Tibial nerve (tissue), 3 donors: ENCODE results near the gene TMCO4.

Source experiments
- CTCF ChIP-seq, 5 experiments: fragments of 200-600 bp in 3 of 5; fragments of 450-650 bp in 2 of 5; sonication (generic) in 3 of 5; IDR thresholded peaks; one replicate each; pipeline ENCODE4 v1.5.1; 2016 to 2019; ENCODE audit warnings: antibody characterized with exemption in 5 of 5, mild to moderate bottlenecking in 3 of 5, moderate library complexity in 2 of 5
- POLR2A ChIP-seq, 2 donors: fragments of 450-650 bp; IDR thresholded peaks; one replicate each; pipeline ENCODE4 v1.6.1; 2017; ENCODE audit warnings: antibody characterized with exemption in 2 of 2, mild to moderate bottlenecking in 2 of 2, moderate library complexity in 2 of 2

GRCh38 chr1:19694298-19694697 is 105.4 kb downstream of the TMCO4 start:
- no peak for TF ChIP-seq CTCF (IDR thresholded peaks at IDR 0.05)
- TF ChIP-seq POLR2A (IDR thresholded peaks at IDR 0.05) = no peak
